Measurements from ENCODE around the gene LRRC14B. TPM values are rescaled to one million over a fixed set of nuclear protein-coding genes. Genes with fewer than 3 reads are reported as not detected.
"Not testable (repeated sequence)": the region's sequence is repeated elsewhere in the genome, so short reads cannot be mapped to it uniquely, and the experiment has no call there.

Gene LRRC14B
- total RNA-seq, 1 experiment from 2014 or later, result not detected

- Histone ChIP-seq H3K27ac (no peak overlapping the region), H3K4me3 (no peak overlapping the region), H3K36me3 (no peaks in the 10 kb centered on the region), H3K9me3 (replicated peaks) (no peaks in the 10 kb centered on the region), H3K4me1 (peaks cover 22% of the 10 kb centered on the region), H3K27me3 (no peaks in the 10 kb centered on the region)
- DNase-seq, result no peak
These were observed 1.3 kb upstream of the LRRC14B start for GRCh38 chr5:189976-190365.

GRCh38 chr5:190366-191035 lies 794 bp upstream of the LRRC14B start:
- Histone ChIP-seq H3K27ac (no peak overlapping the region), H3K4me1 (peaks cover 20% of the 10 kb centered on the region), H3K36me3 (no peaks in the 10 kb centered on the region), H3K9me3 (replicated peaks) (no peaks in the 10 kb centered on the region), H3K4me3 (no peak overlapping the region), H3K27me3 (no peaks in the 10 kb centered on the region)
- DNase-seq, result no peak

- H3K27ac ChIP-seq, result no peak overlapping the region
These were observed 825 bp downstream of the LRRC14B start for GRCh38 chr5:191949-192690.

GRCh38 chr5:192691-192969 lies 1.3 kb downstream of the LRRC14B start:
- no peaks in the 10 kb centered on the region for H3K9me3 ChIP-seq (replicated peaks)
- H3K27ac ChIP-seq, result no peak overlapping the region

More at GRCh38 chr5:191949-192690, 825 bp downstream of the LRRC14B start:
- Histone ChIP-seq H3K9me3 (replicated peaks) (no peaks in the 10 kb centered on the region), H3K4me3 (no peak overlapping the region), H3K4me1 (peaks cover 20% of the 10 kb centered on the region), H3K36me3 (no peaks in the 10 kb centered on the region), H3K27me3 (no peaks in the 10 kb centered on the region)
- DNase-seq, result no peak

GRCh38 chr5:192970-193831 lies 1.9 kb downstream of the LRRC14B start:
- no peak overlapping the region for H3K4me3 ChIP-seq
- DNase-seq, result no peak
- no peak overlapping the region for H3K27ac ChIP-seq
- no peaks in the 10 kb centered on the region for H3K9me3 ChIP-seq (replicated peaks)
- peaks cover 11% of the 10 kb centered on the region for H3K4me1 ChIP-seq
- H3K36me3 ChIP-seq, result no peaks in the 10 kb centered on the region
- no peaks in the 10 kb centered on the region for H3K27me3 ChIP-seq

More at GRCh38 chr5:192691-192969, 1.3 kb downstream of the LRRC14B start:
- Histone ChIP-seq H3K27me3 (no peaks in the 10 kb centered on the region), H3K36me3 (no peaks in the 10 kb centered on the region), H3K4me3 (no peak overlapping the region), H3K4me1 (peaks cover 17% of the 10 kb centered on the region)
- no peak for DNase-seq

GRCh38 chr5:194102-194501 lies 2.8 kb downstream of the LRRC14B start:
- Histone ChIP-seq H3K36me3 (no peaks in the 10 kb centered on the region), H3K27ac (no peak overlapping the region), H3K4me1 (peaks cover 9% of the 10 kb centered on the region), H3K27me3 (no peaks in the 10 kb centered on the region), H3K4me3 (no peak overlapping the region), H3K9me3 (replicated peaks) (no peaks in the 10 kb centered on the region)
- DNase-seq, result no peak

GRCh38 chr5:194603-195209 lies 3.4 kb downstream of the LRRC14B start:
- Histone ChIP-seq H3K27me3 (no peaks in the 10 kb centered on the region), H3K27ac (no peak overlapping the region), H3K4me1 (peaks cover 9% of the 10 kb centered on the region), H3K36me3 (no peaks in the 10 kb centered on the region), H3K4me3 (no peak overlapping the region), H3K9me3 (replicated peaks) (no peaks in the 10 kb centered on the region)
- no peak for DNase-seq

GRCh38 chr5:195401-196160 lies 4.3 kb downstream of the LRRC14B start:
- Histone ChIP-seq H3K27me3 (no peaks in the 10 kb centered on the region), H3K9me3 (replicated peaks) (no peaks in the 10 kb centered on the region), H3K4me3 (no peak overlapping the region), H3K4me1 (peaks cover 5% of the 10 kb centered on the region), H3K36me3 (no peaks in the 10 kb centered on the region), H3K27ac (no peak overlapping the region)
- DNase-seq, result no peak

GRCh38 chr5:196350-196749 lies 5.1 kb downstream of the LRRC14B start:
- no peaks in the 10 kb centered on the region for H3K27me3 ChIP-seq
- no peaks in the 10 kb centered on the region; the same call in 1 of the 2 replicates for H3K4me1 ChIP-seq
- no peak overlapping the region for H3K4me3 ChIP-seq
- no peaks in the 10 kb centered on the region for H3K9me3 ChIP-seq (replicated peaks)
- no peak overlapping the region for H3K27ac ChIP-seq
- DNase-seq, result no peak
- H3K36me3 ChIP-seq, result no peaks in the 10 kb centered on the region

- not testable (repeated sequence) for H3K9me3 ChIP-seq (replicated peaks); H3K27ac ChIP-seq; H3K4me3 ChIP-seq; H3K27me3 ChIP-seq; DNase-seq; H3K4me1 ChIP-seq; H3K36me3 ChIP-seq
These were observed 5.7 kb downstream of the LRRC14B start for GRCh38 chr5:197031-197430.

- Histone ChIP-seq H3K4me3 (no peak overlapping the region), H3K9me3 (replicated peaks) (no peaks in the 10 kb centered on the region), H3K27ac (no peak overlapping the region), H3K4me1 (no peaks in the 10 kb centered on the region), H3K36me3 (no peaks in the 10 kb centered on the region), H3K27me3 (no peaks in the 10 kb centered on the region)
- no peak for DNase-seq
These were observed 6.7 kb downstream of the LRRC14B start for GRCh38 chr5:197892-198489.

GRCh38 chr5:198516-199196 lies 7.4 kb downstream of the LRRC14B start:
- H3K27me3 ChIP-seq, result no peaks in the 10 kb centered on the region
- no peaks in the 10 kb centered on the region for H3K9me3 ChIP-seq (replicated peaks)
- H3K4me3 ChIP-seq, result no peak overlapping the region
- H3K36me3 ChIP-seq, result no peaks in the 10 kb centered on the region
- H3K27ac ChIP-seq, result no peak overlapping the region
- H3K4me1 ChIP-seq, result no peaks in the 10 kb centered on the region
- no peak for DNase-seq

- no peak overlapping the region for H3K27ac ChIP-seq
- no peak overlapping the region for H3K4me3 ChIP-seq
- no peaks in the 10 kb centered on the region for H3K9me3 ChIP-seq (replicated peaks)
- no peak for DNase-seq
- H3K4me1 ChIP-seq, result no peaks in the 10 kb centered on the region
- no peaks in the 10 kb centered on the region for H3K27me3 ChIP-seq
- H3K36me3 ChIP-seq, result no peaks in the 10 kb centered on the region
These were observed 8.1 kb downstream of the LRRC14B start for GRCh38 chr5:199197-199949.

Measured in SJCRH30 (cell line).